Tibial nerve (tissue), 4 donors: ENCODE results near the gene VAMP8.

Experiments used
- CTCF ChIP-seq, 5 experiments: fragments of 200-600 bp in 3 of 5; fragments of 450-650 bp in 2 of 5; sonication (generic) in 3 of 5; IDR thresholded peaks; one replicate each; pipeline ENCODE4 v1.5.1; 2016 to 2019; ENCODE audit warnings: antibody characterized with exemption in 5 of 5, mild to moderate bottlenecking in 3 of 5, moderate library complexity in 2 of 5
- EP300 ChIP-seq, 2 donors: sonication (generic); formaldehyde crosslinking; IDR thresholded peaks; one replicate each; pipeline ENCODE4 v1.6.1; 2017; ENCODE audit warnings: antibody characterized with exemption in 2 of 2, mild to moderate bottlenecking in 1 of 2

DNA sequence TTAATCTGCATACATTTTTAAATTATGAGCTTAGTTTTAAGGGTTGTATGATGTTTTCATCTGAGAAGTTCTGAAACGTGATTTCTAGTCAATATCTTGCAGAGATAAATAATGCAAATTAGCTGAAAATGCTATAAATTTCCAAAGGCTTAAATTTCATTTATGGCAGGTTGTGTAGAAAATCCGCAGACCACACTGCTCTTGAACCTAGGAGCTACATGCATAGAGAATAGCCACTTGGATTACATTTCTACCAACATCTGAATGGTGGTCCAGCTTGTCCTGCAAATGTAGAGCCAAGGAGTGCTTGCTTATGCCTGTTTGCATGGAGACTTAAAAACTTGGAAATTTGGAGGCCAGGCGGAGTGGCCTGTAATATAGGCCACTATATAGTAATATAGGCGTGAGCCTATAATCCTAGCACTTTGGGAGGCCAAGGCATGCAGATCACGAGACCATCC, 31.6 kb upstream of the VAMP8 start:
- TF ChIP-seq CTCF (IDR thresholded peaks at IDR 0.05) (no peak), EP300 (IDR thresholded peaks at IDR 0.05) (no peak)
